ENCODE results near the gene AKT3.
A peak's percentile ranks its signal among the peaks of the same experiment; 100 is the strongest.
"Not testable (repeated sequence)": the region's sequence is repeated elsewhere in the genome, so short reads cannot be mapped to it uniquely, and the experiment has no call there.

AKT3 gene

DNA sequence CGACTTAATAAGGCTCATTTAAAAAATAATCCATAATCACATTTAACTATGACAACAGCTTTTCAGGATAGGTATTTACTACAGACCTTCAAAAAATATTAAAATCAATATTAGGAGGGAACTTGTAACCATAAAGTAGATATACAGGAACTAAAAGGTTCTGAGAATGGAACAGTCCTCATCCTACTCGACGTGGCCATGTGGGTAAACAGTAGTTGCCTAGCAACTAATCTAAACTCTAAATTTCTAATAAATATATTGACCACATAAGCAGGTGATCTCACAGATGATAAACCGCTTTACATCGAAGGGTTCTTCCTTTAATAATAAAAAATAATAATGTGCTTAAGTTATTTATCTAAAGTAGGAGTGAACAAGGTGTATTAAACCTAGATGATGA, 7.9 kb downstream of the AKT3 start:
- DNase-seq: no peak

GRCh38 chr1:243841507-243841906, 8.5 kb downstream of the AKT3 start:
- no peak for DNase-seq

DNA sequence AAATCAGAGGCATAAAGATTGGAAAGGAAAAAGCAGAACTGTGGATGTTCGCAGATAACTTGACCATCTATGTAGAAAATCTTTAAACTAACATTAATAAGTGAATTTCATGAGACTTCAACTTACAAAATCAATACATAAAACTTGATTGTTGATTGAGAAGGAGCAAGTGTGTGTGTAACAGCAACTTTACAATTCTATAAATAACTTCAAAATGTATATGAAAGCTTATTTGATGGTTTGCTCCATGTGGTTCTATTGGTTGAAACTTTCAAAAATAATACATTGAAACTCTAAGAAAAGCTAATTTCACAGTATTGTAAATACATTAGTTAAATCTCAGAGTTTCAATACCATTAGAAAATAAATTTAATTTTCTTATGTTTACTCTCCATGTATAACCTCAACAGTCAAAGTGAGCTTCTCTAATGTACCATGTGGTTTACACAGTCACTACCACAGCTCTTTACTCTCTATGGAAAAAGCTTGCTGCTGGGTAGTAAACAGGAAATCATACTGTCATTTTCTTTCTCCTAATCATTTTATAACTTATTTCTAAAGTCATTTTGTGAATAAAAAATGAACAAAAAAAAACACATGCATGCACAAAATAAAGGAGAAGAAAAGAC, 12.0 kb downstream of the AKT3 start:
- DNase-seq: no peak

- no peak for DNase-seq
Observed at GRCh38 chr1:243834130-243834529, 15.9 kb downstream of the AKT3 start.

DNA sequence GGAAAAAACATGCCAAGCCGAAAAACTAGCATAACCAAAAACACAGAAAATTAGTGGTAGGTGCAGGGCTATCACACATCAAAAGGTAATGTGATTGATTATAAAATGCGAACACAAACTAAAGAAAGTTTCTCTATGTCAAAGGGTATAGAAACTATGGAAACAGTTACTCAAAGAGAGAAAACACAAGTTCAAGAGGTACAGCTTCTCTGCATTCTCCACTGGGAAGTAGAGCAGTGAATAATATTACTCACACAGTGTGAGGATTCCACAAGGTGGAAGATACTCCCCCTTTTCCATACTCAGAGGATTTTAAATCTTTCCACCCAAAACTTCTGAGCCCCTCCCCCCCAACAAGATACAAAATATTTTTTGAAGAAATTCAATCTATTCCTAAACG, 18.6 kb downstream of the AKT3 start:
- DNase-seq: no peak

DNA sequence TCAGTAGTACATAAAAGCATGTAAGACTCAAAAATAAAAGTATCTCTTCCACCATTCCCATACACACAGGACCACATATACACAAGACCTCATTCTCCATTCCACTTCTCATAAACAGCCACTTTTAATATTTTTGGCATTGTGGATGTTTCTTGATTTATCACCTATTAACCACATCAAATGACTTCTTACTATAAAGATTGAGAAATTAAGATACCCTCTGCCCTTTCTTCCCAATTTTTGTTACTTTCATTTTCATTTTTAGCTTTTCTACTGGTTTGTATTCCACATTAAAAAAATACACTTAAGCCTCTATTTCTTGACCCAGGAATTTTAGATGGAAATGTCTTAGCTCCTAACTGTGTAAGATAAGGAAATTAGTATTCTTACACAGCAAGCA, 22.8 kb downstream of the AKT3 start:
- no peak for DNase-seq

DNA sequence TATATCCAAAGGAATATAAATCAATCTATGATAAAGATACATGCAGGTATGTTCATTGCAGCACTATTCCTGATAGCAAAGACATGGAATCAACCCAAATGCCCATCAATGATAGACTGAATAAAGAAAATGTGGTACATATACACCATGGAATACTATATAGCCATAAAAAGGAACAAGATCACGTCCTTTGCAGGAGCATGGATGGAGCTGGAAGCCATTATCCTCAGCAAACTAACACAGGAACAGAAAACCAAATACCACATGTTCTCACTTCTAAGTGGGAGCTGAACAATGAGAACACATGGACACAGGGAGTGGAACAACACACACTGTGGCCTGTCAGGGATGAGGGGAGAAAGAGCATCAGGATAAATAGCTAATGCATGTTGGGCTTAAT, 25.1 kb downstream of the AKT3 start:
- DNase-seq: not testable (repeated sequence)

GRCh38 chr1:243821177-243821680, 28.8 kb downstream of the AKT3 start:
- DNase-seq: no peak

GRCh38 chr1:243819438-243819839, 30.6 kb downstream of the AKT3 start:
- DNase-seq: no peak

DNA sequence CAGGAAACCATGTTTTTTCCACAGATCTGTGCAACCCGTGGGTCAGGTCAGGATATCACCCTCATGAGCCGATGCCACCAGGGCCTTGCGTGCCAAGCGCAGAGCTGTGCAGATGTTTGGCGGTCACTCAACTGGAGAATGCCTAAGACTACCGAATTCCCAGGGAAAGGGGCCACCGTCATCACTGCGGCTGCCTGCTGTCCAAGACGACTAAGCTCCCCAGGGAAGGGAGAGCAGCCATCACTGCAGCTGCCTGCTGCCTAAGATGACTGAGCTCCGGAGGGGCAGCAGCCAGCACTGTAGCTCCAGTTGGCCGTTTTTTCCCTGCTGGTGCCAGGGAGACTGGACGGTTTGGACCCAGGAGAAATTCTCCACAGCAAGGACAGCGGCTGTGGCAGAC, 31.1 kb downstream of the AKT3 start:
- no peak for DNase-seq

GRCh38 chr1:243814718-243815117, 35.3 kb downstream of the AKT3 start:
- no peak for DNase-seq

DNA sequence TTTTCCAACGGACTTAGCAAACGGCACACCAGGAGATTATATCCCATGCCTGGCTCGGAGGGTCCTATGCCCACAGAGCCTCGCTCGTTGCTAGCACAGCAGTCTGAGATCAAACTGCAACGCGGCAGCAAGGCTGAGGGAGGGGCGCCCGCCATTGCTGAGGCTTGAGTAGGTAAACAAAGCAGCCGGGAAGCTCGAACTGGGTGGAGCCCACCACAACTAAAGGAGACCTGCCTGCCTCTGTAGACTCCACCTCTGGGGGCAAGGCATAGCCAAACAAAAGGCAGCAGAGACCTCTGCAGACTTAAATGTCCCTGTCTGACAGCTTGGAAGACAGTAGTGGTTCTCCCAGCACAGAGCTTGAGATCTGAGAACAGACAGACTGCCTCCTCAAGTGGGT, 42.7 kb downstream of the AKT3 start:
- not testable (repeated sequence) for DNase-seq

DNA sequence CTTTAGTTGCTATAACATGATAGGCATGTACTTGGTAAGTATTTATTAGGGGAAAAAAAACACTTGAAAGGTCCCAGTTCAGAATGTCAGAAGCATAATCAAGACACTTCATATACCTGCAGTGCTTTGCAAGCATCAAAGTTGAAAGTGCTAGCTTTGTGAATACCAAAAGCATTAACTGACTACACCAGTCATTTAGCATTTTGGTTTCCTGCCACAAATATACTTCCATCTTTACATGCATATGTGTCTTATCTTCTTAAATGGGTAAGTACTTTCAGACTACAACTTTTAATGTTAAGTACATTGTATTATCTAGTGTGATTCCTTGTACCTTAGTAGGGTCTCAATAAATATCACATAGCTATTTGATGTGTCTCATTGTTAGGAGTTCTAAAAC, 43.7 kb downstream of the AKT3 start:
- DNase-seq: no peak

DNA sequence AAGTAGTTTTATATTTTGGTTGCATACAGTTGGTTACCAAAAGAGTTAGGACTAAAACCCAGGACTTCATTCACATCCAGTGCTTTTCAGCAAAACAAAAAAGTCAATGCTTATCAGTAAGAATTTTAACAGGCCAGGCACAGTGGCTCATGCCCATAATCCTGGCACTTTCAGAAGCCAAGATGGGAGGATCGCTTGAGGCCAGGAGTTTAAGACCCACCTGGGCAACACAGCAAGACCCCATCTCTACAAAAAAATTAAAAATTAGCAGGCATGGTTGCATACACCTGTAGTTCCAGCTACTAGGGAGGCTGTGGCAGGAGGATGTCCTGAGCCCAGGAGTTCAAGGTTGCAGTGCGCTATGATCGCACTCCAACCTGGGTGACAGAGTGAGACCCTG, 47.3 kb downstream of the AKT3 start:
- DNase-seq: no peak

- no peak for DNase-seq
Observed at GRCh38 chr1:243801378-243801777, 48.7 kb downstream of the AKT3 start.

DNA sequence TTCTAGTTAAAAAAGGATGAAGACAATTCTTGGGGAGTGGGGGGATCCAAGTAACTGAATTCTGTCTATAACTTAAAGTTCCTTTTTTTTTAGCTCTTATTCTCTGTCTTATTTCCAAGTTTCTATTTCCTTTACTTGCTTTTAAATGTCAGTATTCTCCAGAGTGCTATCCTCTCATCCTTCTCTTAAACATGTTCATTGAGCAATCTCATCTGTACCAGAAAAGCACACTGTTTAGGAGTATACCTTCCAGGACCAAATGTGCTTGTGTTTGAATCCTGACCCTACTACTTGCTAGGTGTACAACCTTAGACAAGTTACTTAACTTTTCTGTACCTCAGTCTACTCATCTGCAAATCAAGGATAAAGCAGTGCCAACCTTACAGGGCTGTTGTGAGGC, 50.1 kb downstream of the AKT3 start:
- DNase-seq: no peak

DNA sequence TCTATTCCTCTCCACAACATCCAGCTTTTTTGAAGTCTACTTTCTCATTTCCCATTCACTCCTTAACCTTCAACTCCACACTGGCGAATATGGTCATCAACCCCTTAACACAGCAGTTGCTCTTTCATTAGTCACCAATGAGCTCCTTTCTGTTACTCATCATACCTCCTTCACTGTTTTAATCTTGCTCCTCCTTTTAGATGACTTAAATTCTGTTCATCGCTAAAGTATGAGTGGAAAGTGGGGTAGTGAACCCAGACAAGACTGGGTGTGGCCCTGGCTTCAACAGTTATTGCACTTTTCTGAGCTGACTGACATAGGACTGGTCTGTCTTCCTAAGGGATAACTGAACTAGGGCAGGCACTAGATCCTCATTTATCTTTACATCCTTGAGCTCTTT, 51.3 kb downstream of the AKT3 start:
- DNase-seq: no peak

- DNase-seq: no peak
Observed at GRCh38 chr1:243796016-243796415, 54.0 kb downstream of the AKT3 start.

DNA sequence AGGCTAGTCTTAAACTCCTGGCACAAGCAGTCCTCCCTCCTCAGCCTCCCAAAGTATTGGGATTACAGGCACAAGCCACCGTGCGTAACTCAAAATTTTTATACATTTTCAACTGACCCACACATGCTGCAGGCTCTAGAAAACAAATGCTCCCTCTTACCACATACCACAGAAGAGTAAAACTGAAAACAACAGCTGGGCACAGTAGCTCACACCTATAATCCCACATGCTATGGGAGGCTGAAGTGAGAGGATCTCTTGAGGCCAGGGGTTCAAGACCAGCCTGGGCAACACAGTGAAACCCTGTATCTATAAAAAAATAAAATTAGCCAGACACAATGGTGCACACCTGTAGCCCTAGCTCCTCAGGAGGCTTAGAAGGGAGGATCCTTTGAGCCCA, 56.7 kb downstream of the AKT3 start:
- no peak for DNase-seq

- no peak for DNase-seq
Observed at GRCh38 chr1:243792891-243793290, 57.2 kb downstream of the AKT3 start.

DNA sequence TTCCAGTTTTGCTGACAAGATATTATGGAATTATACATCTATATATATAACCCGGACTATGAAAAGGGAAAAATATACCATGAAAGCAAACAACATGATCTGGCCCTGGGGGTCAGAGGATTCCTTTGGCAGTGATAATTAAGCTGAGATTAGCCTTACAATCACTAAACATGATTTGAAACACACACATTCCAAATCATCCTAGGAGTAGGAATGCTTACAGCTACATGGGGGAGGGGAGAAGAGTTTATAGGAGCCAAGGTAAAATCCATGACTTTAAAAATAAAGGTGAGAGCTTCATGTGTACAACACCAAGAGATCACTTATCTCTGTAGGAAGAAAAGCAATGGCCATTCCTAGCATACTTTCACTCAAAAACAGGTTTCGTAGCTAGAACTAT, 57.6 kb downstream of the AKT3 start:
- DNase-seq: no peak

DNA sequence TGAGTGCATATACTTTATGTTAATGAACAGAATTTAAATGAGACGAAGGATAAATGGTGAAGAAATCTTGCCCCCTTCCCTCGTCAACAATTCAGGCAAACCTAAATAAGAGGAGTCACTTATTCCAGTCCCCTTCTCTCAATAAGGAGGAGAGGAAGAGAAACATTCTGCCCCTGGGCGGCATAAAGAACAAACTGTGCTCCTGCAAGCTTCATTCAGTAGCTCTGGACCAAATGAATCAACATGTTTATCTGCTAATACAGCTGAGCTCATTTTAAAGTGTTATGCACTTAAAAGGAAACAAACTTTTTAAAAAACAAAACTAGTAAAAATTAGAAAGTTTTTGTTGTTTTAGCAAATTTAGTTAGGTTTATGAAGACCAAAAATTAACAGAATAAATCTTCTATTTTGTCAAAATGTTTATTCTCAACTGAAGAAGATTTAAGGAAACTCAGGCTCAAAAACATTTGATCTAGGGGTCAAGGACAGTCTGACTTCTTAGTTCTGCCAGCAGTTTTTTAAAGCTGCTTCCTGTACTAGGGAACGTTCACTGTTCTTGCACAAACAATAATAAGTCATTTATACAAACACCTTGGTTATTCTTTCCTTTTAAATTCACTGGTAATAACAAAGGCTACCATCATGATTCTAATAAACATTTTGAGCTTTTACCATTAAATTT, 58.3 kb downstream of the AKT3 start:
- DNase-seq: peak in 10 of 58 donors; percentile 1 to 49 (median 9)

- no peak for DNase-seq
Observed at GRCh38 chr1:243790404-243790803, 59.6 kb downstream of the AKT3 start.
